Panc1 (cell line): ENCODE data around the gene REPIN1.

Experiments
- SIN3A ChIP-seq: IDR thresholded peaks from 2 replicates; pipeline ENCODE4 v1.6.1; 2012; ENCODE audit warnings: low read depth, mild to moderate bottlenecking, low read length, moderate library complexity, borderline replicate concordance; ENCODE audit not compliant: insufficient read depth
- TCF7L2 ChIP-seq: IDR thresholded peaks from 2 replicates; pipeline ENCODE4 v1.6.1; 2011; ENCODE audit warnings: mild to moderate bottlenecking, low read depth, low read length, inconsistent platforms
- TF ChIP-seq, protein P1 (sequence below): fragments of 450-650 bp; IDR thresholded peaks from 2 replicates; pipeline ENCODE4 v1.5.1; 2017; ENCODE audit warnings: mild to moderate bottlenecking

DNA sequence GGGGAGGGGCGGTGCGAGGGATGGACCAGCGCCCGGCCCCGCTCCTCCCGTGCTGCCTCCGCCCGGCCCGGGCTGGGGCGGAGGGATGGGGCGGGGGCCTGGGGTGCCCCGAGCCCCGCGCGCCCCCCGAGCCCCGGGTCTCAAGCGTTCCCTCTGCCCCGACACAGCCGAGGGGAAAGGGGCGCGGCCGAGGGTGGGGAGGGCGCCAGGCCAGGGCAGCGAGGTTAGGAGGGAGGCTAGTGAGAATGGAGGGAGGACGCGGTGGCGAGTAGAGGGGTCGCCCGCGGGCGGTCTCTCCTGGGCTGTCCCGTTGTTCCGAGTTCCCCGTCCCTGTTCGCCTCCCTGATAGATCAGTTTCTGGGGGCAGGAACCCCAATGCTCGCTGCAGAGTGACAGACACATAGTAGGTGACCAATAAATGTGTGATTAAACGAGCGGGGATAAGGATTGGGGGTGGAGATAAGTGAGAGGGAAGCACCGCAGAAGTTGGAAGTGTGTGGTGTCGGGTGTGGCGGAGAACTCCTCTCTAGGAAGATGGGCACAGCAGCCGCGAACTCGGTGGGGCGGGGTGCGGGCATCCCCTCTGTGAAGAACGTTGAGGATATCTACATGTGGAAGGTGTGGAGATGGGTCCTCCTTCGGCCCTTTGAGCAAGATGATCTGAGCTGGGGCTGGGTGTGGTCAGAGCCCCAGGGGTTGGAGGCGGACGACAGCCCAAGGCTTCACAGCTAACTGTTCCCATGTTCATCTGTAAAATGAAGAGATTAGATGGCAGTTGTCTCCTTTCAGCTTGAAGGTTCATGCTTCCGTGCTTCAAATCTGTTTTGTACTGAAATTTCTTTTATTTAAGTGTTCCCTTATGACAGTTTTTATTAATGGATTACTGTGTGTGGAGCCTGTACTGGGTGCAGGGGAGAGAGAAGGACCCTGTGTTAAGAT is 11.1 kb downstream of the REPIN1 start:
- TF ChIP-seq TCF7L2 = no peak
- TF ChIP-seq, protein P1, sequence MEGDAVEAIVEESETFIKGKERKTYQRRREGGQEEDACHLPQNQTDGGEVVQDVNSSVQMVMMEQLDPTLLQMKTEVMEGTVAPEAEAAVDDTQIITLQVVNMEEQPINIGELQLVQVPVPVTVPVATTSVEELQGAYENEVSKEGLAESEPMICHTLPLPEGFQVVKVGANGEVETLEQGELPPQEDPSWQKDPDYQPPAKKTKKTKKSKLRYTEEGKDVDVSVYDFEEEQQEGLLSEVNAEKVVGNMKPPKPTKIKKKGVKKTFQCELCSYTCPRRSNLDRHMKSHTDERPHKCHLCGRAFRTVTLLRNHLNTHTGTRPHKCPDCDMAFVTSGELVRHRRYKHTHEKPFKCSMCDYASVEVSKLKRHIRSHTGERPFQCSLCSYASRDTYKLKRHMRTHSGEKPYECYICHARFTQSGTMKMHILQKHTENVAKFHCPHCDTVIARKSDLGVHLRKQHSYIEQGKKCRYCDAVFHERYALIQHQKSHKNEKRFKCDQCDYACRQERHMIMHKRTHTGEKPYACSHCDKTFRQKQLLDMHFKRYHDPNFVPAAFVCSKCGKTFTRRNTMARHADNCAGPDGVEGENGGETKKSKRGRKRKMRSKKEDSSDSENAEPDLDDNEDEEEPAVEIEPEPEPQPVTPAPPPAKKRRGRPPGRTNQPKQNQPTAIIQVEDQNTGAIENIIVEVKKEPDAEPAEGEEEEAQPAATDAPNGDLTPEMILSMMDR = no peak
- no peak for TF ChIP-seq SIN3A
